RPMI8226 (cell line): ENCODE data around the gene SLC6A16.

Experiments
- DNase-seq: peaks from one replicate; pipeline ENCODE4 v3.0.0-alpha.2; 2015

The SLC6A16 gene

GRCh38 chr19:49264258-49264657 lies 60.7 kb downstream of the SLC6A16 start:
- peak; percentile 82 for DNase-seq

DNA sequence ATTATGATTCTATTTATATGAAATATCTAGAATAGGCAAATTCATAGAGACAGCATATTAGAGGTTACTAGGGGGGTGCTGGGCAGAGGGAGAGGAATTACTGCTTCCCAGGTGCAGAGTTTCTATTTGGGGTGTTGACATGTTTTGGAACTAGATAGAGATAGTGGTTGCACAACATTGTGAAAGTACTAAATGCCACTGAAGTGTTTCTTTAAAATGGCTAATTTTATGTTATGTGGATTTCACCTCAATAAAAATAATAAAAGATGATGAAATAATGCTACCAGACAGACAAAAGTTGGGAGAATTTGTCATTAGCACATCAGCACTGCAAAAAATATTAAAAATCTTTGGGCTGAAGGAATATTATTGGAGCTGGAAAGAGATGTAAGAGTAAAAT lies 63.4 kb downstream of the SLC6A16 start:
- DNase-seq: no peak

- DNase-seq: no peak
Observed at GRCh38 chr19:49256691-49257090, 68.3 kb downstream of the SLC6A16 start.

DNA sequence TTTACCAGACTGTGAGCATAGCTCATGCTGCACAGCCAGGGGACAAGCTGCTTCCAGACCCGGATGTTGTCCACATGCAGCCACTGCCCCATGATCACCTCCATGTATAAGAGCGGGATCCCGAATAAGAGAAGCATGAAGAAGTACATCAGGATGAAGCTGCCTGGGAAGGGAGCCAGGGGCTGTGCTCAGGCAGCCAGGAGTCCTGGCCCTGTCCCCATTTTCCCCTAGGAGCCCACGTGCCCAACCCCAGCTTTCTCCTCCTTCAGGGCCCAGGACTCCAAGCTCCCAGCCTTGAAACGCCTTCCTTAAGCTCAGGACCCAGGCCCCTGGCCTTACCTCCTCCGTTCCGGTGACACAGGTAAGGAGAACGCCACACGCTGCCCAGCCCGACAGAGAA lies 69.3 kb downstream of the SLC6A16 start:
- DNase-seq: no peak

DNA sequence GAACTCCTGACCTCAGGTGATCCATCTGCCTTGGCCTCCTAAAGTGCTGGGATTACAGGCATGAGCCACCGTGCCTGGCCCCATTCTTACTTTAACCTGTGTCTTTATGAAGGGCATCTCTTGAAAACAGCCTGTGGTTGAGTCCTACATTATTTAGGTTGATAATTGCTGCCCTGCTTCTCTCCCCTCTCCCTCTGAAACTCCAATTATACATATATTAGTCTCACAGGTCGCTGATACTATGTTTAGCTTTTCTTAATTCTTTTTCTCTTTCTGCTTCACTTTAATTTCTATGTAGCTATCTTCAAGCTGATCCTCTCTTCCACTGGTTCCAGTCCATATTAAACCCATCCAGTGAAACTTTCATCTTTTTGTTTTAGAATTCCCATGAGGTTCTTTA lies 75.1 kb downstream of the SLC6A16 start:
- DNase-seq: no peak

DNA sequence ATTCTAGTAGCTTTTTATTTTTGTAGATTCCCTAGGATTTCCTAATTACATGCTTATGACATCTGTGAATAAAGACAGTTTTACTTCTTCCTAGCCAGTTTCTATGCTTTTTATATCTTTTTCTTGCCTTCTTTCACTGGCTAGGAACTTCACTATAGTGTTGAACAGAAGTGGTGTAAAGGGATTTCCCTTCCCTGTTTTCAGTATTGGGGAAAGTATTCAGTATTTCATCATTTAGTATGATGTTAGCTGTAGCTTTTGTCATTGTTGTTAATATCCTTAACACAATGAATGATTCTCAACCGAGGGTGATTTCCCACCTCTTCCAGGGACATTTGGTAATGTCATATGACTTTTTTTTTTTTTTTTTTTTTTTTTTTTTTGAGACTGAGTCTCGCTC lies 77.3 kb downstream of the SLC6A16 start:
- DNase-seq: no peak

GRCh38 chr19:49244256-49244655 lies 80.7 kb downstream of the SLC6A16 start:
- no peak for DNase-seq

- DNase-seq: no peak
Observed at GRCh38 chr19:49243726-49244125, 81.3 kb downstream of the SLC6A16 start.

DNA sequence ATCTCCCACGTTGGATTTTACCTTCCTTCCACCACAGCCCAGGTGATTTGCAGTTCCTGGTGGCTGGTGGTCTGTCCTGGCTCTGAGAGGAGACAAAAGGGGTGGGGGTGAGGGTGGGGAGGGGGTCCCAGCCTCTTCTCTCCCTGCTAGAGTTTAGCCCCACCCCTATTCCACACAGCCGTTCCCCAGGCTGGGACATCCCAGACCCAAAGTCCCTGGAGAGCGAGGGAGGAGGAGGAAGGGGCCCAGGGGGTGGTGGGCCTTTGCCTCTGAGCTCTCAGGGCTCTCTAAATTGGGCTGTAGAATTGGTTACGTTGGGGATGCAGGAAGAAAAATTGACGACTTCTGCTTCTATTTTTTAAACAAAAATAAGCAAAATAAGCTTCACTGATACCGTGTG lies 81.9 kb downstream of the SLC6A16 start:
- DNase-seq: no peak

- no peak for DNase-seq
Observed at GRCh38 chr19:49241769-49242168, 83.2 kb downstream of the SLC6A16 start.
